Stimulated activated CD4-positive, alpha-beta T cell treated with anti-CD3 and anti-CD28 coated beads, Interleukin-12 subunit alpha, Interleukin-12 subunit beta, amount 100 ng/mL, for 4 hours (primary cell): ENCODE data around the gene STX2.
A peak's percentile ranks its signal among the peaks of the same experiment; 100 is the strongest.
"Not testable (repeated sequence)": the region's sequence is repeated elsewhere in the genome, so short reads cannot be mapped to it uniquely, and the experiment has no call there.

Experiments used
- DNase-seq: peaks from one replicate; pipeline ENCODE4 v3.0.0-alpha.2; 2020

Gene STX2

GRCh38 chr12:130795906-130796305 is 43.1 kb downstream of the STX2 start:
- DNase-seq: no peak

- no peak for DNase-seq
Measured at GRCh38 chr12:130793554-130793849, 45.5 kb downstream of the STX2 start.

GRCh38 chr12:130792821-130793553 is 46.1 kb downstream of the STX2 start:
- DNase-seq: no peak

- DNase-seq: no peak
Measured at GRCh38 chr12:130791629-130792028, 47.4 kb downstream of the STX2 start.

GRCh38 chr12:130788515-130788914 is 50.5 kb downstream of the STX2 start:
- DNase-seq: no peak

- no peak for DNase-seq
Measured at GRCh38 chr12:130787445-130788410, 51.3 kb downstream of the STX2 start.

GRCh38 chr12:130787041-130787440 is 52.0 kb downstream of the STX2 start:
- DNase-seq: no peak

- DNase-seq: no peak
Measured at GRCh38 chr12:130783110-130783715, 55.8 kb downstream of the STX2 start.

GRCh38 chr12:130782245-130782644 is 56.8 kb downstream of the STX2 start:
- DNase-seq: not testable (repeated sequence)

- no peak for DNase-seq
Measured at GRCh38 chr12:130780880-130781575, 58.0 kb downstream of the STX2 start.

- no peak for DNase-seq
Measured at GRCh38 chr12:130780325-130780724, 58.7 kb downstream of the STX2 start.

GRCh38 chr12:130778776-130779175 is 60.3 kb downstream of the STX2 start:
- no peak for DNase-seq

- DNase-seq: no peak
Measured at GRCh38 chr12:130776857-130777339, 62.2 kb downstream of the STX2 start.

- DNase-seq: peak; percentile 66
Measured at GRCh38 chr12:130775953-130776856, 62.8 kb downstream of the STX2 start.

GRCh38 chr12:130770413-130771028 is 68.5 kb downstream of the STX2 start:
- DNase-seq: no peak

GRCh38 chr12:130768120-130768519 is 70.9 kb downstream of the STX2 start:
- DNase-seq: no peak

GRCh38 chr12:130766470-130766869 is 72.6 kb downstream of the STX2 start:
- no peak for DNase-seq

GRCh38 chr12:130765186-130765659 is 73.8 kb downstream of the STX2 start:
- DNase-seq: no peak

GRCh38 chr12:130764475-130765185 is 74.4 kb downstream of the STX2 start:
- no peak for DNase-seq

GRCh38 chr12:130764073-130764472 is 75.0 kb downstream of the STX2 start:
- no peak for DNase-seq

GRCh38 chr12:130762319-130762675 is 76.8 kb downstream of the STX2 start:
- DNase-seq: no peak
